IPS-18c (cell line): Measurements from ENCODE around the gene CAB39L.

ENCODE experiments used
- H3K4me3 ChIP-seq: 2 replicates; pipeline ENCODE4 v1.7.0; 2013; ENCODE audit warnings: low read depth, mild to moderate bottlenecking, low read length, moderate library complexity; ENCODE audit not compliant: insufficient read depth
- H3K9me3 ChIP-seq: one replicate; pipeline ENCODE4 v1.6.1; 2013; ENCODE audit warnings: mild to moderate bottlenecking, low read length, moderate library complexity; ENCODE audit not compliant: control insufficient read depth, insufficient read depth

Gene CAB39L

GRCh38 chr13:49410477-49410876, 33.4 kb downstream of the CAB39L start:
- Histone ChIP-seq H3K9me3 (no peaks in the 10 kb centered on the region), H3K4me3 (no peak overlapping the region)

GRCh38 chr13:49410006-49410405, 33.9 kb downstream of the CAB39L start:
- no peaks in the 10 kb centered on the region for H3K9me3 ChIP-seq
- no peak overlapping the region for H3K4me3 ChIP-seq

- no peak overlapping the region for H3K4me3 ChIP-seq
Observed at GRCh38 chr13:49409008-49409407, 34.9 kb downstream of the CAB39L start.

GRCh38 chr13:49407936-49408335, 35.9 kb downstream of the CAB39L start:
- no peaks in the 10 kb centered on the region for H3K9me3 ChIP-seq
- no peak overlapping the region for H3K4me3 ChIP-seq

More at GRCh38 chr13:49409008-49409407, 34.9 kb downstream of the CAB39L start:
- no peaks in the 10 kb centered on the region for H3K9me3 ChIP-seq

- no peaks in the 10 kb centered on the region for H3K9me3 ChIP-seq
- no peak overlapping the region for H3K4me3 ChIP-seq
Observed at GRCh38 chr13:49407068-49407467, 36.8 kb downstream of the CAB39L start.

GRCh38 chr13:49404703-49405020, 39.2 kb downstream of the CAB39L start:
- H3K4me3 ChIP-seq = no peak overlapping the region
- H3K9me3 ChIP-seq = no peaks in the 10 kb centered on the region

GRCh38 chr13:49403996-49404702, 39.7 kb downstream of the CAB39L start:
- H3K9me3 ChIP-seq = no peaks in the 10 kb centered on the region

GRCh38 chr13:49400755-49401659, 42.9 kb downstream of the CAB39L start:
- Histone ChIP-seq H3K4me3 (no peak overlapping the region), H3K9me3 (no peaks in the 10 kb centered on the region)

More at GRCh38 chr13:49403996-49404702, 39.7 kb downstream of the CAB39L start:
- H3K4me3 ChIP-seq = no peak overlapping the region

GRCh38 chr13:49399801-49400472, 43.9 kb downstream of the CAB39L start:
- Histone ChIP-seq H3K4me3 (no peak overlapping the region), H3K9me3 (no peaks in the 10 kb centered on the region)

GRCh38 chr13:49395878-49396380, 47.9 kb downstream of the CAB39L start:
- no peaks in the 10 kb centered on the region for H3K9me3 ChIP-seq
- H3K4me3 ChIP-seq = no peak overlapping the region

GRCh38 chr13:49395451-49395865, 48.4 kb downstream of the CAB39L start:
- H3K4me3 ChIP-seq = no peak overlapping the region

GRCh38 chr13:49388091-49388635, 55.7 kb downstream of the CAB39L start:
- H3K9me3 ChIP-seq = peaks cover 2% of the 10 kb centered on the region
- no peak overlapping the region for H3K4me3 ChIP-seq

More at GRCh38 chr13:49395451-49395865, 48.4 kb downstream of the CAB39L start:
- H3K9me3 ChIP-seq = no peaks in the 10 kb centered on the region

GRCh38 chr13:49386664-49387063, 57.2 kb downstream of the CAB39L start:
- H3K4me3 ChIP-seq = no peak overlapping the region
- H3K9me3 ChIP-seq = peaks cover 2% of the 10 kb centered on the region

GRCh38 chr13:49376121-49376520, 67.7 kb downstream of the CAB39L start:
- no peak overlapping the region for H3K4me3 ChIP-seq
- no peaks in the 10 kb centered on the region for H3K9me3 ChIP-seq

GRCh38 chr13:49374585-49375290, 69.1 kb downstream of the CAB39L start:
- no peak overlapping the region for H3K4me3 ChIP-seq
- no peaks in the 10 kb centered on the region for H3K9me3 ChIP-seq

- no peaks in the 10 kb centered on the region for H3K9me3 ChIP-seq
Observed at GRCh38 chr13:49373716-49374115, 70.1 kb downstream of the CAB39L start.

More at GRCh38 chr13:49373716-49374115, 70.1 kb downstream of the CAB39L start:
- no peak overlapping the region for H3K4me3 ChIP-seq
